Measurements from ENCODE around the gene XAB2.

DNA sequence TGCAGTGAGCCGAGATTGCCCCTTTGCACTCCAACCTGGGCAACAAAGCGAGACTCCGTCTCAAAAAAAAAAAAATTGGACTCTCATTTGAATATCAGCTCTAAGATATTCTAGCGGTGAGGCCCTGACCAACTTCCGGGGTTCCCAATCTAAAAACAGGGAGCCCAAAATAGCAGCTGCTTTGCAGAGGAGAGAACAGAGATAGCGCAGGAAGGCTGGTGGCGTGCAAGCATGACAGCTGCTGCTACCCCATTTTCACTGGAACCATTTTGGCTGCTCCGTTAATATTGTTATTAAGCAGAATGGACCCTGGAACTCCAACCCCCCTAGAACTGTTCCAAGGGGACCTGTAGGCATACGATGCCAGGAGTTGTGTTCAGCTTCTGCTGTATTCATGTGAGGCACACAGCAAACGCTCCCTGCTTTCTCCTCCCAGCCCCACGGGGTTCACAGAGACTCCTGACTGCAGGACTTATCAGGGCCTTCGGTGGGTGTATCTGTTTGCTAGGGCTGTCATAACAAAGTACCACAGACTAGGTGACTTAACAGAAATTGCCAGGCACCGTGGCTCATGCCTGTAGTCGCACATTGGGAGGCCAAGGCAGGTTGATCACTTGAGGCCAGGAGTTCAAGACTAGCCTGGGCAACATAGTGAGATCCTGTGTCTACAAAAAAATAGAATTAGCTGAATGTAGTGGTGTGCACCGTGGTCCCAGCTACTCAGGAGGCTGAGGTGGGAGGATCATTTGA is 19.1 kb upstream of the XAB2 start:
- TF ChIP-seq, protein P1, sequence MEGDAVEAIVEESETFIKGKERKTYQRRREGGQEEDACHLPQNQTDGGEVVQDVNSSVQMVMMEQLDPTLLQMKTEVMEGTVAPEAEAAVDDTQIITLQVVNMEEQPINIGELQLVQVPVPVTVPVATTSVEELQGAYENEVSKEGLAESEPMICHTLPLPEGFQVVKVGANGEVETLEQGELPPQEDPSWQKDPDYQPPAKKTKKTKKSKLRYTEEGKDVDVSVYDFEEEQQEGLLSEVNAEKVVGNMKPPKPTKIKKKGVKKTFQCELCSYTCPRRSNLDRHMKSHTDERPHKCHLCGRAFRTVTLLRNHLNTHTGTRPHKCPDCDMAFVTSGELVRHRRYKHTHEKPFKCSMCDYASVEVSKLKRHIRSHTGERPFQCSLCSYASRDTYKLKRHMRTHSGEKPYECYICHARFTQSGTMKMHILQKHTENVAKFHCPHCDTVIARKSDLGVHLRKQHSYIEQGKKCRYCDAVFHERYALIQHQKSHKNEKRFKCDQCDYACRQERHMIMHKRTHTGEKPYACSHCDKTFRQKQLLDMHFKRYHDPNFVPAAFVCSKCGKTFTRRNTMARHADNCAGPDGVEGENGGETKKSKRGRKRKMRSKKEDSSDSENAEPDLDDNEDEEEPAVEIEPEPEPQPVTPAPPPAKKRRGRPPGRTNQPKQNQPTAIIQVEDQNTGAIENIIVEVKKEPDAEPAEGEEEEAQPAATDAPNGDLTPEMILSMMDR (IDR thresholded peaks at IDR 0.05 in 4 of 5, conservative IDR thresholded peaks at IDR 0.05 in 1 of 5): no peak
- TF ChIP-seq POLR2A (IDR thresholded peaks at IDR 0.05): no peak
